ENCODE data around the gene GPR142. TPM values are rescaled to one million over a fixed set of nuclear protein-coding genes. Genes with fewer than 3 reads are reported as not detected.

Gene GPR142, protein sequence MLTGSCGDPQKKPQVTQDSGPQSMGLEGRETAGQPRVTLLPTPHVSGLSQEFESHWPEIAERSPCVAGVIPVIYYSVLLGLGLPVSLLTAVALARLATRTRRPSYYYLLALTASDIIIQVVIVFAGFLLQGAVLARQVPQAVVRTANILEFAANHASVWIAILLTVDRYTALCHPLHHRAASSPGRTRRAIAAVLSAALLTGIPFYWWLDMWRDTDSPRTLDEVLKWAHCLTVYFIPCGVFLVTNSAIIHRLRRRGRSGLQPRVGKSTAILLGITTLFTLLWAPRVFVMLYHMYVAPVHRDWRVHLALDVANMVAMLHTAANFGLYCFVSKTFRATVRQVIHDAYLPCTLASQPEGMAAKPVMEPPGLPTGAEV
- not detected in 2 replicates for total RNA-seq

DNA sequence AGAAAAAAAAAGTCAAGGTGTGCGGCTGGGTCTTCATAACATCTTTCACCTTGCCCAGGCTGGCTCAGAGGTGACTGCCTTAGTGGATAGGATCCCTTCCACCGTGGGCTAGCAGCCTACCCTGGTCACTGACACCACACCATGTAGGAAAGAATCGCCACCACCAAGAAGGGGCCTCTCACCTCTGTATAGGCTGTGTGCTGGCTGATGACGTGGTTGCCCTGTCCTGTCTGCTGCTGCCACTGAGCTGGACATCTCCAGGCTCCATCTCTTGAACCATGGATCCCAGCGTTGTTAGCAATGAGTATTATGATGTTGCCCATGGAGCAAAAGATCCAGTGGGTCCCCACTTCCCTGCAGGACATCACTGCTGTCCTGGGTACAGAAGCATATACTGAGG, at the start of gene GPR142:
Gene GPR142, plus strand, starts transcription at position 301 of the 400 bp plus-strand sequence. CDS start 2,035 bp downstream, outside the sequence.

DNA sequence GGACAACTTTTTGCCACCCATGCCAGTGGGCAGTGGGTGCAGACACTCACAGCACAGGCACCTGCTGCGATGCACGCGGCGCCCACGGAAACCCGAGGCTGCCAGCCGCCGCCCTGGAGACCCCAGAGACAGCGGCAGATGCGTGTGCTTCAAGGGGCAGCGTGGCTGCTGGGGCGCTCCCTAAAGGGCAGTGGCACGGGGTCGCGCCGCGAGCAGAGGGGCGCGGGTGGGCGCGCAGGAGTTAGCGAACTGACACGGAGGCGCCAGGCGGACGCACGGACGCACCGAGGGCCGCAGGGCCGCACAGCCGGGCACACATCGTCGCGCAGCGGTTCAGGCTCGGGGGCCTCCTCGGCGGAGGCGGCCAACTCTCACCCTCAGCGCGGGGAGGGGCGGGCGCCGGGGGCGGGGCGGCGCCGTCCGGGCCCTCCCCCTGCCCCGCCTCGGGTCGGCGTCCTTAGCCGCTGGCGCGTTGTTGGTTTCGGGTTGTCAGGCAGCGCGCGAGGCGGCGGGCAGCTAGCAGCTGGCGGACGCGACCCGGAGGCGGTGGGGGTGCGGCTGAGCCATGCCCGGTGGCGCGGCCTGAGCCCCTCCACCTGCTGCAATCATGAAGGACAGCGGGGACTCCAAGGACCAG, 41.4 kb upstream of the GPR142 start, which contains the start of gene KIF19:
Gene KIF19, plus strand, starts transcription at position 484 of the 637 bp plus-strand sequence. Its CDS starts 124 bp downstream, at position 608.

DNA sequence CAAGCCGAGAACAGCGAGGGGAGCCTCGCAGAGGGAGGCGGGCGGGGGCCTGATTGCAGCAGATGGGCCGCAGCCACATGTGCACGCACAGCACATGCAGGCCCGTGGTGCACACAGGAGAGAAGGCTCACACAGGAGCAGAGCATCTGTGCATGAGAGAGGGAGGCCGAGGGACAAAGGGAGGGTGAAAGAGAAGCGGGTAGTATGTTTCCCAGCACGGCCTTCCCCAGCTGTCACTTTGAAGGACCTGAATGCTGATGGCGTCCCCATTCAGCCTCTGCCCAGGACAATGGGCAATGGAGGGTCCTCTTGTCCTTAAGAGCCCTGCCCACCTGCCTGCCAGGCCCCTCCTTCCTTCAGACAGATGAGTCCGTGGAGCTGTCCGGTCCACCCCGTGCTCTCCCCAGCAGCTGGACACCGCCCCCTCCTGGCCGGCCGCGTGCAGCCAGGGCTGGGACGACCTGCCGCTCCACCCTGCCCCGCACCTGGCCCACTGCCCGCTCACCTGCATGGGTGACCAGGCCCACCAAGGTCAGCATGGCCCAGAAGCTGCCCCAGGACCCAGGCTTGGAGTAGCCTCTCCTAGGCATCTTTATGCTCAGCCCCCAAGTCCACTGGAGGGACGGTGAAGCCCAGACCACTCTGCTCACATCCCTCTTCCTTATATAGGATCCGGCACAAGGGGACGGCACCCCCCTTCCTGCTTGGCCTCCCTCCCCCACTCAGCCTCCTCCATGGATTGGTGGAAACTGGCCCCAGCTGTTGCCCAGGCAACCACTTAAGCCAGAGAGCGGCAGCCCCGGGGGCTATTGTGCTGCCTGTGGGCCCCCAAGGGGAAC, 5.9 kb upstream of the GPR142 start, which contains the start of gene BTBD17:
Gene BTBD17, minus strand, starts transcription at position 639 of the 839 bp plus-strand sequence. Its CDS starts 49 bp downstream, at position 590.

Other genes starting within 250 kb of the GPR142 start
- gene RPL38, start 163.8 kb upstream of the GPR142 start, total RNA-seq = 443 and 450 TPM in 2 replicates
- 7.1 and 15.8 TPM in 2 replicates for gene TTYH2, start 153.9 kb upstream of the GPR142 start, total RNA-seq
- not detected in 2 replicates for gene DNAI2, start 93.3 kb upstream of the GPR142 start, total RNA-seq
- gene KIF19, start 41.3 kb upstream of the GPR142 start, total RNA-seq = 0.54 and 1.1 TPM in 2 replicates
- gene BTBD17, start 5.6 kb upstream of the GPR142 start, total RNA-seq = not detected in 2 replicates
- gene GPRC5C, start 64.6 kb downstream of the GPR142 start, total RNA-seq = 44.6 and 47.7 TPM in 2 replicates
- not detected in 2 replicates for gene CD300A, start 99.1 kb downstream of the GPR142 start, total RNA-seq
- not detected in 2 replicates for gene CD300LB, start 164.0 kb downstream of the GPR142 start, total RNA-seq
- not detected in 2 replicates for gene CD300C, start 178.6 kb downstream of the GPR142 start, total RNA-seq
- gene CD300H, start 200.0 kb downstream of the GPR142 start, total RNA-seq = not detected in 2 replicates
- gene CD300LD, start 224.8 kb downstream of the GPR142 start, total RNA-seq = not detected in 2 replicates

Data from cardiac ventricle fibroblast (primary cell).